GM23248 (cell line): ENCODE data around the gene DHTKD1.

Experiments
- EZH2 ChIP-seq: fragments of 200-600 bp; sonication (generic); IDR thresholded peaks from 2 replicates; pipeline ENCODE4 v1.6.1; 2018; ENCODE audit warnings: antibody characterized with exemption, mild to moderate bottlenecking; ENCODE audit not compliant: insufficient read depth, poor library complexity, severe bottlenecking
- EZH2phosphoT487 ChIP-seq: fragments of 200-600 bp; sonication (generic); IDR thresholded peaks from 2 replicates; pipeline ENCODE4 v1.6.1; 2018; ENCODE audit warnings: antibody characterized with exemption, moderate library complexity, mild to moderate bottlenecking, low read depth; ENCODE audit not compliant: insufficient read depth

- TF ChIP-seq EZH2 (no peak), EZH2phosphoT487 (no peak)
Observed at GRCh38 chr10:12051241-12051640, 17.5 kb upstream of the DHTKD1 start.
